PC-3 (cell line): ENCODE results near the gene IFIT2.
"Not testable (repeated sequence)": the region's sequence is repeated elsewhere in the genome, so short reads cannot be mapped to it uniquely, and the experiment has no call there.

Source experiments
- CTCF ChIP-seq: fragments of 300-600 bp; sonication (generic); conservative IDR thresholded peaks from 2 replicates; pipeline ENCODE4 v1.5.1; 2017; ENCODE audit warnings: antibody characterized with exemption, low read depth, mild to moderate bottlenecking, low read length
- EZH2phosphoT487 ChIP-seq: fragments of 300-600 bp; sonication (generic); IDR thresholded peaks from 2 replicates; pipeline ENCODE4 v1.6.1; 2018; ENCODE audit warnings: mild to moderate bottlenecking, antibody characterized with exemption, low read length, borderline replicate concordance

- TF ChIP-seq CTCF, EZH2phosphoT487: not testable (repeated sequence)
These were observed 28.2 kb downstream of the IFIT2 start for GRCh38 chr10:89330014-89330413.
